ENCODE data around the gene SIK2.
"Not testable (repeated sequence)": the region's sequence is repeated elsewhere in the genome, so short reads cannot be mapped to it uniquely, and the experiment has no call there.

Gene SIK2

GRCh38 chr11:111700162-111700561 is 97.9 kb downstream of the SIK2 start:
- DNase-seq: no peak

GRCh38 chr11:111702623-111703022 is 100.4 kb downstream of the SIK2 start:
- DNase-seq: no peak

DNA sequence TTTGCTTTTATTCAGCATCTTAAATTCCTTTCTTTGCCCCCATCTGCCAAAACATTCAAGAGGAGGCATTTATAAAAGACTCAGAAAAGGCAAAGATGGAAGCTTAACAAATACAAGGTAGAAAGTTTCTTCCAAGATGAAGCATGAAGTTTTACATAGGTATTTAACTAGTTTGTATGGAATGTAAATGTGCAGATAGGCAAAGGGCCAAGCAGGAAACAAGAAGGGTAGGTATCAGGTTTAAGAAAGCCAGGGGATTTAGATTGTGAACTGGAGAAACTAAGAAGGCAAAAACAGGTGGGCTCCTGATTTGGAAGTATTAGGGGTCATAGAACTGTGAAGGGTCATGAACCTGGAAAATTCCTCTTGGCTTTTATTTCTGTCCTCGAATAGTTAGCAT is 101.3 kb downstream of the SIK2 start:
- no peak for DNase-seq

DNA sequence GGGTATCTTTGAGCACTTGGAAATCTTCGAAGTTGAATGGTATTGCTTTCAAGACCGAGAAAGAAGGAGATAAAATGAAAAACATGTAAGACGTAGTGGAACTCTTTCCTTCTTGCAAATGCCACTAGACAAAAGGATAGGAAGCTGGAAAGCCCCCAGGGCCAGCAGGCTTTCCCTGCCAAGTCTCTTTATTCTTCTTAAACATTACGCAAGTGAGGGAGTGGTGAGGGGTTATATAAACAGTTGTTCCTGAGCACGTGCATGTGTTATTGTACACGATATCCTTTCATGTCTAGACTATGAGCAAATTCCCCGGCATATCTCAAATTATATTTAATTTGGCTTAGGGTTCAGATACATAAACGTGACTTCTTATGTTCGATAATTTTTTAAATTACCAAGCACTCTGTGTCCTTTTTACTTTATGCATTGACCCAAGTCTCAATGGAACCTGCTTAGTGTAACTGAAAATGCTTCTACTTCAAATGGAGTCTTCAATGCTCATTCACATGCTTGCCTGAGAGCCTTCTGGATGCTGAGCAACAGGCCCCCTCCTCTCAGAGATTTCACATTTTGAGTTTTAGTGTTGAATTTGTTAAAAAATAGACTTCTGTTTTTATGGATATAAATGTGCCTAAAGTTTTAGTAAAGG is 104.9 kb downstream of the SIK2 start:
- no peak for DNase-seq

GRCh38 chr11:111707691-111708067 is 105.4 kb downstream of the SIK2 start:
- DNase-seq: no peak

GRCh38 chr11:111714522-111714921 is 112.3 kb downstream of the SIK2 start:
- DNase-seq: no peak

DNA sequence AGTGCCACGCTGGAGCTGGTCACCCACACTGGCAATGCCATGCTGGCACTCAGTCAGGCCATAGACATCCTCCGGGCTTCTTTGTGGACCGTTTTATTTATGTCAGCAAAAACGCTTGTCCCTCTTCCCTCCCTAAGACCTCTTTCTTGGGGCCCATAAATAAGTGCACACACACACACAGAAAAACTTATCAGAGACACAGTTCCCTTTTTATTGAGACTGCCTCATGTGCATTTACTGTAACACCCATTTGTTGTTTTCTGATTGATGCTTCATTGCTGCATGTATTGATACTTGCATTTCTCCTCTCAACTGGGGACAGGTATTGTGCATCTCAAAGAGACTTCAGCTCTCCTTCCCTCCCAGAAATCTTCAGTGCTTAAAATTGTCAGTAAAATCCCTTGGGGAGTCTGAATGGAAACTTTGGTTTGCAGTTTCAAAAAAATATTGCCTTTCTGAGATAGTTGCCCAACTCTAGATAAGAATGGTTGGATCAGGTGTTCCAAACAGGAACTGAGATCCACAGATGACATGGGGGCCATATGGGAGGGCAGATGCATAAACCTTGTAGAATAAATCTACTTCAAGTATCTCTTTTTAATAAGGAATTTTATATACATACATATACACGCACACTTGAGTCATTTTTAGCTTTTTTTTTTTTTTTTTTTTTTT is 113.0 kb downstream of the SIK2 start:
- no peak for DNase-seq

GRCh38 chr11:111717660-111718059 is 115.4 kb downstream of the SIK2 start:
- DNase-seq: not testable (repeated sequence)

DNA sequence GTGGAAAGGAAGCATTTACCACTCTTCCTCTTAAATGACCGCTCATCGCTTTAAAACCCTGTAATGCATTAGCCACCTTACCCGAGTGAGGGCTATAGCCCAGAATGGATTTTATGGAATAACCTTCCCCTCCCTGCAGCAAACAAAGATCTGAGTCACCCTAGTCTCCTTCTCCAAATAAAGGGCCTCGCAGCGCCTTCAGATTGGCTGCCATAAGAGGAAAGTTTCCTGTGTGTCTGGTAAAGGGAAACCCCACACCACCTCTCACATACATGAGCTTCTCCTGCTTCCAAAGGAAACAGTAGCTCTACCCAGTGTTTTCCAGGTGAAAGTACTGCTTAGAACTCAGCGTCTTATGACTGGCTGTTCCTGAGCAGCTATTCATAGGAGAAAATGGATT is 116.2 kb downstream of the SIK2 start:
- DNase-seq: no peak

- DNase-seq: no peak
Measured at GRCh38 chr11:111718859-111719258, 116.6 kb downstream of the SIK2 start.

DNA sequence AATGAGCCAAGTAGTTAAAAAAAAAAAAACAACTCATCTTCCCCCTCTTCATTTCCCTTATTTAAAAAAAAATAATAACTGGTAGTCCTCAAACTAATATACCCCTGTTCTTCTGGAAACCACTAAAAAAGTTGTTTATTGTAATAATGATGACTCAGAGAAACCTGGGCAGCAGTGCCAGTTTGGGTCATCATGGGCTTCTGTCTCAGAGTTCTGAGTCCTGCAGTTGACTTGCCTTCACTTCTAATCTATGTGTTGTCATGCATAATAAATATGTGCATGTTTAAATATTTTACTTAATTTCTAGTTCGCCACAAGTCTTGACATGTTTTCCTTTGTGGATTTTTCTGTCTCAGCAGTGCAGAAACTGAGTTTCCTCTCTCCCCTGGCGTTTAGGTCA is 117.1 kb downstream of the SIK2 start:
- DNase-seq: no peak

- no peak for DNase-seq
Measured at GRCh38 chr11:111720801-111721494, 118.7 kb downstream of the SIK2 start.

GRCh38 chr11:111722501-111722900 is 120.3 kb downstream of the SIK2 start:
- no peak for DNase-seq

DNA sequence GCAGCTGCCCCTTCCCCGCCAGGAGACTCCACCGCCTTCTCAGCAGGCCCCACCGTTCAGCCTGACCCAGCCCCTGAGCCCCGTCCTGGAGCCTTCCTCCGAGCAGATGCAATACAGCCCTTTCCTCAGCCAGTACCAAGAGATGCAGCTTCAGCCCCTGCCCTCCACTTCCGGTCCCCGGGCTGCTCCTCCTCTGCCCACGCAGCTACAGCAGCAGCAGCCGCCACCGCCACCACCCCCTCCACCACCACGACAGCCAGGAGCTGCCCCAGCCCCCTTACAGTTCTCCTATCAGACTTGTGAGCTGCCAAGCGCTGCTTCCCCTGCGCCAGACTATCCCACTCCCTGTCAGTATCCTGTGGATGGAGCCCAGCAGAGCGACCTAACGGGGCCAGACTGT is 121.3 kb downstream of the SIK2 start:
- no peak for DNase-seq

- no peak for DNase-seq
Measured at GRCh38 chr11:111724615-111725129, 122.4 kb downstream of the SIK2 start.

GRCh38 chr11:111725621-111726020 is 123.4 kb downstream of the SIK2 start:
- no peak for DNase-seq

GRCh38 chr11:111726301-111726713 is 124.1 kb downstream of the SIK2 start:
- DNase-seq: no peak

DNA sequence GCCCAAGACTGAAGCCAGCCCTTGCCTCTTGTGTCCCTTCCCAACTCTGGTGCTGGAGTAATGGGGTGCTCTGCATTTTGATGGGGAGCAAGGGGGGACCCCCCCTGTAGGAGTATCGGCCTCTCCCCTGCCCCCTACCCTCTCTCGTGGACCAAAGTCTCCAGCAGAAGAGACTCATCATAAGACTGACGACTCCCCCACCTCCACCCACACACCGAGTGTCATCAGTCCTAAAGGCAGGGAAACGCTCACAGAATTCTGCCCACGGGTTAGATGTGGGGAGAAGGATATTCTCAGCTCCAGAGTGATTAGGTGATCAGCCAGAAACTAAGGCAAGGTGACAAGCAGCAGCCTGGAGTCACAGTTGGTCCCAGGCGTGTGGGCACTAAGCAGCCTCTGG is 125.2 kb downstream of the SIK2 start:
- DNase-seq: no peak

GRCh38 chr11:111729071-111729830 is 127.0 kb downstream of the SIK2 start:
- no peak for DNase-seq

DNA sequence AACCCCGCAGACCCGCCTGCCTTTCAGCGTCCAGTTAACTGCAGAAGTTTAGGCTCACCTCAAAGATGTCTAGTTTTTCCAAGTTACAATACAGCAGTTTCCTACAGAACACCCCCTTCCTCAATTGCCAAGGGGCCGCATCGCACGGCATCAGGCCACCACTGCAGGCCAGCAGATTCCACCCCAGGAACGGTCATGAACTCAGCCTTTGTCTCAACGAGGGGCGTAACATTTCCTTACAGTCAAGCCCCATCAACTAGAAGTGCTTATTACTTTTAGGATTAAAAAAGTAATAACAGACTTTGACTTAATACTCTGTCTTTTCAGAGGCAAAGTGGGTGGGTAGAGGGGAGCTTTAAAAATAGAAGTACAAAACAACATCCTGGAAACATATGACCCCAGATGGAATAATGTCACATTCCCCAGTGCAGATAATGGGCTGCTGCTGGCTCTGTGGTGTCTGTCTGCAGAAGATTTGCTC is 127.6 kb downstream of the SIK2 start:
- no peak for DNase-seq

DNA sequence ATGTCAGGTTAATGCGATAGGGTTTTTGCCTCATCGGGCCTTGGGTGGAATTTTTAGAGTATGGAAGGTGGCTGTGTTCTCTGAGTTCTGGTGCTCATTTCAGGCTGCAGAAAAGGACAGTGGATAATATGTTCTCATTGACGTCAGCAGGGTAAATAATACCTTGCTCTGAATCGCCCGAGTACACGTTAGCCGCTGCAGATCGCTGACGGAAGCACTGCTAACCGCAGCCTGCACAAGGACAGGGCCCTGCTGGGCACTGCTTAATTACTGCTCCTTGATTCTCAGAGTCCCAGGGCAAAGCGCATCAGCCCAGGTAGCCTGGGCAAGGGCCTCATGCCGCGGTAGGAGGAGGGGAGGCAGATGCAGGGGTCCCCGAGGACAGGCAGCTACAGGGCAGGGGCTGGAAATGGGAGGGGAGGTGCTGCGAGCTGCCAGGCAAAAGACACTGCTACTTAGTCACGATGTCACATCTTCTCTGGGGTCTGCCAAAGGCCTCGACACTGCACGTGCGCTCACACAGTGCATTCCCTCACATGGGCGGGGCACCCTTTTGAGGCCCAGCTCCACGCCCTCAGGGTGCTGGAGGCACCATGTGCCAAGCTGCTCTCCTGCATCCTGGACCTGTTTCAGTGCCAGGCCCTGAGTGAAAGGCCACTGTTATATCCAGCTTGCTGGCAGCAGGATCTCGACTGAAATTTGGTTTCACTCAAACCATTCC is 128.8 kb downstream of the SIK2 start:
- no peak for DNase-seq

DNA sequence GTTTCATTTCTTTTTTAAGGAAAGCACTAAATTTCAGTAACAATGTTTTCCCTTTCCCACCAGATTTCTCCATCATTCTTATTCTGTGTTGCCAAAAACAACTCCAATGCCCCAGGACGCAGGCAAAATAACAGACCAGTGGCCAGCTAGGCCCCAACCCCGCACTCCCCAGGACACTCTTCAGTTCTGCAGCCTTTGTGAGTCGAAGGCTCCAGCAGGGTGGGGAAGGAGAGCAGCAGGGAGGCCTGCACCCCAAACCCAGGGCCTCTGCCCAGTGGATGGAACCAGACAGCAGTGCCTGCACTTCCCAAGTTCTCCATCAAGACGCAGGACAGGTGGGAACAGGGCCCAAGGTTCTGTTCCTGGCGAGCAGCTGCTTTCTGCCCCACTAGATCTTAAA is 129.6 kb downstream of the SIK2 start:
- no peak for DNase-seq

Measured in effector CD4-positive, alpha-beta T cell (primary cell).